GM18520 (cell line): ENCODE data around the gene CFAP57.

Experiments used
- ATAC-seq: cut with Tn5 transposase; IDR thresholded peaks from one replicate; pipeline ENCODE4 v1.9.1; 2021; ENCODE audit not compliant: unreplicated experiment

CFAP57 gene

DNA sequence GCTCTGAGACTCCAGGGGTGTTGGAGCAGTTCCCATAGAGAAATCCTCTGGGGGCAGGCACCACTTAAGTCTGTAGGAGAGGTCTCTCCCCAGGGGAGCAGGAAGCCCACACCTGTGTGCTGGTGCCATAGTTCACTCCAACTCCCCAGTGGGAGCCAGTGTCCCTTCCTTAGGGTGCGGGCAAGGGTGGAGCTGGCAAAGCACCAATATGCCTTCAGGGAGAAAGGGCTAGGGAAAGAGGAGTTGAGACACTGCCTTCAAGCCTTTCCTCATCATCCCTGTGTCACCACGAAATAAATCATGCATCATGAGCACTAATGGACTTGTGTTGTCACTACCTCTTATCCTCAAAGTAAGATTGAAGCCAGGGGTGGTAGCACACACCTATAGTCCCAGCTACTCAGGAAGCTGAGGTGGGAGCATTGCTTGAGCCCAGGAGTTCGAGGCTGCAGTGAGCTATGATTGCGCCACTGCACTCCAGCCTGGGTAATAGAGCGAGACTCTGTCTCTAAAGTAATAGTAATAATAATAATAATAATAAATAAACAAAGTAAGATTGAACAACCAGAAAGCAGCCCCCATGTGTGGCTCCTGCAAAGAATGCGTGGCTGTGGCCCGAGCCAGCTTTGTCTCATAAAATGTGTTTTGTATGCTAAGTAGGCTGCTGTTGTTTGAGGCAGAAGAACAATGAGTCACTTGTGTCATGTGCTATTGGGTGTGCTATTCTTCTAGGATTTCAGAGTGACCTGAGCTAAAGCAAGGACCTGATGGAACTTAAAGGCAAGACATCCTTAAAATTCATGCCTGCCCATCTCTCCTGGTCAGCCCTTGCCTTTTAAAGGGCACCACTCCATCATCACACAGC is 122.0 kb downstream of the CFAP57 start:
- ATAC-seq: no peak

GRCh38 chr1:43294761-43295160 is 122.6 kb downstream of the CFAP57 start:
- no peak for ATAC-seq

DNA sequence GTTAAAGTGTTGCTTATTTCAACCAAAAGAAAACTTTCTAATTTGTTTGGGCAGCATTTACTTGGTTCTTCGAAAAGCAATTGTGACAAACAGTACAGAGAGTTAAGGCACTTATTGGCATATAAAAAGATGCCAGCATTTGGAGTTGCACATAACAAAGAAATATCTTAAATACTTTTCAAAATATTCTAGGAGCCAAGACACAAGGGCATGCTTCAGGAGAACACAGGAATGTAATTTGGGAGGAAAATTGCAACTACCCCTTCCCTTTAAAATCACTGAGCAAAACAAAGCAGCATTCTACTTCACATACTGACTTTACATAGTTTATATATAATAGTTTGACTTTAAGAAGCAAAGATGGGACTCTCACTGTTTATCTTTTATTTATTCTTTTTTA is 124.1 kb downstream of the CFAP57 start:
- ATAC-seq: no peak

- no peak for ATAC-seq
Observed at GRCh38 chr1:43298055-43298454, 125.9 kb downstream of the CFAP57 start.

GRCh38 chr1:43299101-43299500 is 127.0 kb downstream of the CFAP57 start:
- ATAC-seq: no peak

DNA sequence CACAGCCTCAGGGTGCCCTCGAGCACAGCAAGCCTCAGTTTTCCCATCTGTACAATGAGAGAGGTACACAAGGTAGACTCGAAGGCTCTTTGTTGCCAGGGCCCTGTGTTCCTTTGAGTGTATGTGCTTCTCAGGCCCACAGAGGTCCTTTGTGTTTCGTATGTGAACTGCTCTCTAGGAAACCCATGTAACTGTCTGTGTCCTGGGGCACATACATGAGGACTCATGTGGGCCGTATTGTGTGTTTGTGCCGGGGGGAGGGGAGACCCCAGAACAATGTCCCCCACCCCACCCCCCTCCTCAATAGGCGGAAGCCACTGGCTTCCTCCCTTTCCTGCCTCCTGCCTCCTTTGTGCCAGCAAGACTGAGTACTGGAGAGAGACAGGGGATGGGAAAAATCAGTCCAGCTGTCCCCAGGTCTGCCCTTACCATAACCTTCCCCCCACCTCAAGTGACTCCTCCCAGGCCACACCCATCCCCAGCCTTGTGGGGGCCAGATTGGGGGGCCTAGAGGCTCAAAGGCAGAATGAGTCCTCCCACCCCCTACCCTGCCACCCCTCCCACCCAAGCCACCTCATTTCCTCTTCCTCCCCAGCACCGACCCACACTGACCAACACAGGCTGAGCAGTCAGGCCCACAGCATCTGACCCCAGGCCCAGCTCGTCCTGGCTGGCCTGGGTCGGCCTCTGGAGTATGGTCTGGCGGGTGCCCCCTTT is 128.4 kb downstream of the CFAP57 start, which contains the start of gene TIE1:
TIE1 (plus strand) TSS at position 605 of the 717 bp plus-strand sequence; CDS start at position 695, 90 bp downstream.
- no peak for ATAC-seq

DNA sequence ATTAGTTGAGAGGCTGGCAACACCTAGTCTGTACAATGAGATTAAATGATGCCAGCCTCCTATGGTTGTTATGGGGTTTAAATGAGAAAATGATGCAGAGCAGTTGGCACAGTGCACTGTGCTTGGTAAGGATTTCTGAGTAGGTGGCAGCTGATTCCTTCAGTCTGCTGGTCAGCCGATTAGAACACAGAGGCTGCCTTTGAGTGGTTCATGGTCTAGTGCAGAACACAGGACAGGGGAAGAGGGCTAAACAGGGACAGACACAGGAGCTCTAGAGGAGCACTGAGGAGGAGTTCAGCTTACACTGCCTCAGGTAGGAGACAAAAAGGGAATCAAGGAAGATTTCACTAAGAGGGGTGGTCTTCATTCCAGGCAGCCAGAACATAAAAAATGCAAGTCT is 130.1 kb downstream of the CFAP57 start:
- ATAC-seq: no peak

DNA sequence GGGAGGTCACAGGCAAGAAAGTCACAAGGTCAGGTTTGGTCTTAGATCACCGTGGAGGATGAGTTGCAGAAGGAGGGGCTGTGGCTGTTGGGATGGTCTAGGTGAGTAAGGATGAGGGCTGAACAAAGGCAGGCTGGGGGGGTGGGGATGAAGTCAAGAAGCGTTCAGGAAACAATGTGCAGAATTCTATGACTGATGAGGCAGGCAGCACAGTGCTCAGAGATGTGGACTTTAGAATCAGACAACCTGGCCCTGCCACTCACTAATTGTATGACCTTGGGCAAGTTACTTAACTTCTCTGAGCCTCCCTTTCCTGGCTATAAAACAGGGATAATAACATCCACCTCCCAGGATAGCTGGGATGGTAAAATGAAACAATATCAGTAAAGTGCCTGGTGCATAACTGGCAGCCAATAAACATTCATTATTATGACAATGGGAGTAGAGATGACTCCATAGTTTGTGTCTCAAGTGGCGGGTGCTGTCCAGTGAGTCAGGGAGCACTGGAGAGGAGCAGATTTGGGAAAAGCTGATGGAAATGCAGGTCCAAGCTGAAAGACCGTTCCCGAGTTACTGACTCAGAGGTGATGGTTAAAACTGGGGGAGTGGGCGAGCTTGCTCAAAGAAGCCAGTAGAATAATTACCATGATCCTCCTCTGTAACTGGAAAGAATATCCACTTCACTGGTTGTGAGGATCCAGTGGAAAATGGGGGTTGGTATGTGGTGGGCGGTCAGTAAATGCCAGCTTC is 130.8 kb downstream of the CFAP57 start:
- ATAC-seq: no peak

GRCh38 chr1:43303471-43304313 is 131.6 kb downstream of the CFAP57 start:
- no peak for ATAC-seq
